IMR-90 (cell line): ENCODE data around the gene TMEM135. TPM values are rescaled to one million over a fixed set of nuclear protein-coding genes. Genes with fewer than 3 reads are reported as not detected.
"Not testable (repeated sequence)": the region's sequence is repeated elsewhere in the genome, so short reads cannot be mapped to it uniquely, and the experiment has no call there.

Experiments used
- ATAC-seq: fragments of 200-7000 bp; cut with Tn5 transposase; 2 replicates; pipeline ENCODE4 v1.9.1; 2020; ENCODE audit warnings: low read depth, mild to moderate bottlenecking, moderate library complexity
- BruUV-seq: library from RNA; stranded (reverse); fragments of 400-500 nt; replicated peaks from 2 replicates; lab custom pipeline; 2021; lab: Mats Ljungman, UMichigan
- CTCF ChIA-PET: fragments of 300-600 bp; formaldehyde crosslinking; extraction: SDS; loops from one replicate; lab custom pipeline; 2021; ENCODE audit warnings: antibody characterized with exemption; lab: Yijun Ruan, JAX
- POLR2A ChIA-PET: fragments of 300-600 bp; sonication (Branson Sonifier 250); formaldehyde crosslinking; loops from one replicate; lab custom pipeline; 2022; ENCODE audit warnings: antibody characterized with exemption; ENCODE audit not compliant: unreplicated experiment; lab: Charles Lee
- DNase-seq: peaks from one replicate; pipeline ENCODE4 v3.0.0; 2013
- H2AFZ ChIP-seq: replicated peaks from 2 replicates; pipeline ENCODE3; 2013; ENCODE audit warnings: low read length, mild to moderate bottlenecking; ENCODE audit not compliant: poor library complexity
- H2AK5ac ChIP-seq: 2 replicates; pipeline ENCODE4 v1.6.1; 2013; ENCODE audit warnings: low read depth, low read length, inconsistent platforms
- H2AK9ac ChIP-seq: replicated peaks from 2 replicates; pipeline ENCODE3; 2013; ENCODE audit warnings: mild to moderate bottlenecking, low read depth, low read length, moderate library complexity; ENCODE audit not compliant: poor library complexity
- H2BK120ac ChIP-seq: 2 replicates; pipeline ENCODE4 v1.6.1; 2013; ENCODE audit warnings: low read depth, low read length, inconsistent platforms
- H2BK15ac ChIP-seq: 3 replicates; pipeline ENCODE4 v1.6.1; 2013; ENCODE audit warnings: low read depth, low read length, inconsistent platforms
- H2BK20ac ChIP-seq: 2 replicates; pipeline ENCODE4 v1.6.1; 2013; ENCODE audit warnings: low read depth, mild to moderate bottlenecking, inconsistent platforms, low read length, moderate library complexity
- H2BK5ac ChIP-seq: 2 replicates; pipeline ENCODE4 v1.6.1; 2013; ENCODE audit warnings: mild to moderate bottlenecking, low read depth, low read length, inconsistent platforms; ENCODE audit not compliant: poor library complexity, severe bottlenecking
- H3K14ac ChIP-seq: replicated peaks from 2 replicates; pipeline ENCODE4 v1.6.1; 2013; ENCODE audit warnings: low read depth, low read length, inconsistent platforms
- H3K18ac ChIP-seq: 2 replicates; pipeline ENCODE4 v1.6.1; 2013; ENCODE audit warnings: low read depth, low read length, control low read depth
- H3K23ac ChIP-seq: 2 replicates; pipeline ENCODE4 v1.6.1; 2013; ENCODE audit warnings: low read depth, low read length, inconsistent platforms
- H3K27ac ChIP-seq: 2 replicates; pipeline ENCODE4 v1.5.1; 2013; ENCODE audit warnings: mild to moderate bottlenecking, control low read depth, low read length; ENCODE audit not compliant: insufficient read depth
- H3K27me3 ChIP-seq: 2 replicates; pipeline ENCODE4 v1.6.1; 2013; ENCODE audit warnings: low read length; ENCODE audit not compliant: control insufficient read depth, insufficient read depth
- H3K36me3 ChIP-seq: 2 replicates; pipeline ENCODE4 v1.6.1; 2013; ENCODE audit warnings: low read length, mixed read lengths; ENCODE audit not compliant: control insufficient read depth, insufficient read depth
- H3K4ac ChIP-seq: 2 replicates; pipeline ENCODE4 v1.6.1; 2013; ENCODE audit warnings: low read depth, low read length, inconsistent platforms
- H3K4me1 ChIP-seq: 2 replicates; pipeline ENCODE4 v1.6.1; 2013; ENCODE audit warnings: low read length, mixed read lengths; ENCODE audit not compliant: control insufficient read depth, insufficient read depth
- H3K4me2 ChIP-seq: 2 replicates; pipeline ENCODE4 v1.6.1; 2013; ENCODE audit warnings: low read depth, mild to moderate bottlenecking, control low read depth, low read length, moderate library complexity
- H3K4me3 ChIP-seq: 2 replicates; pipeline ENCODE4 v1.5.1; 2013; ENCODE audit warnings: low read depth, mild to moderate bottlenecking, control low read depth, low read length, moderate library complexity; ENCODE audit not compliant: insufficient read depth
- H3K56ac ChIP-seq: 2 replicates; pipeline ENCODE4 v1.6.1; 2013; ENCODE audit warnings: low read length, inconsistent platforms; ENCODE audit not compliant: insufficient read depth; ENCODE audit errors: extremely low read depth
- H3K79me1 ChIP-seq, 2 experiments: 2 replicates each; pipeline ENCODE4 v1.6.1; 2013; ENCODE audit warnings: low read length in 2 of 2, inconsistent platforms in 1 of 2, low read depth in 1 of 2
- H3K9ac ChIP-seq: 2 replicates; pipeline ENCODE4 v1.6.1; 2013; ENCODE audit warnings: low read depth, low read length, control low read depth
- H3K9me1 ChIP-seq: 2 replicates; pipeline ENCODE4 v1.6.1; 2013; ENCODE audit warnings: low read length, inconsistent platforms; ENCODE audit not compliant: insufficient read depth
- H3K9me3 ChIP-seq: 2 replicates; pipeline ENCODE4 v1.6.1; 2013; ENCODE audit warnings: low read length; ENCODE audit not compliant: control insufficient read depth, insufficient read depth
- H4K20me1 ChIP-seq: 2 replicates; pipeline ENCODE4 v1.6.1; 2013; ENCODE audit warnings: low read length, inconsistent platforms; ENCODE audit not compliant: insufficient read depth
- H4K5ac ChIP-seq: 2 replicates; pipeline ENCODE4 v1.6.1; 2013; ENCODE audit warnings: mild to moderate bottlenecking, low read depth, low read length, control low read depth
- H4K8ac ChIP-seq, 2 experiments: 2 replicates each; pipeline ENCODE4 v1.6.1; 2013; ENCODE audit warnings: low read depth in 2 of 2, low read length in 2 of 2, control low read depth in 1 of 2, inconsistent platforms in 1 of 2
- H4K91ac ChIP-seq: 2 replicates; pipeline ENCODE4 v1.6.1; 2013; ENCODE audit warnings: low read depth, low read length, inconsistent platforms; ENCODE audit not compliant: insufficient read depth
- WGBS, 2 experiments: methylation state at CpG; one replicate each; pipeline versions ENCODE4 v1.1.5 to v1.1.7; 2013; ENCODE audit warnings: missing lambda C conversion rate in 2 of 2; ENCODE audit not compliant: insufficient read length in 1 of 2; ENCODE audit errors: extremely low coverage in 2 of 2; 5-methylcytosine and 5-hydroxymethylcytosine counted together
- dilution Hi-C: fragments of 300-500 bp; cut with HindIII; formaldehyde crosslinking; loops from one replicate; pipeline ENCODE4 v1.14.3; 2018; ENCODE audit warnings: low sequenced_read_pairs; ENCODE audit not compliant: unreplicated experiment
- in situ Hi-C: fragments of 300-500 bp; cut with MboI; formaldehyde crosslinking; loops from 3 replicates; pipeline ENCODE4 v1.14.3; 2019; ENCODE audit warnings: low sequenced_read_pairs, inconsistent platforms, mixed read lengths
- intact Hi-C: fragments of 100-400 bp; cut with micrococcal nuclease; formaldehyde crosslinking; loops from 2 replicates; pipeline ENCODE4 v1.10.0; 2022
- polyA plus RNA-seq, 3 experiments: library from polyadenylated mRNA; depleted of rRNA; stranded (reverse); fragments of >200 nt; gene quantifications; 2 replicates each; pipeline ENCODE4 v1.2.3, GENCODE V29; 2012; ENCODE audit warnings: low replicate concordance in 1 of 3
- total RNA-seq: library from RNA; depleted of rRNA; stranded (reverse); fragments of >200 nt; gene quantifications from 2 replicates; pipeline ENCODE4 v1.2.3, GENCODE V29; 2012

Gene TMEM135
- total and polyA plus RNA-seq, 2 of the 4 experiments (the other 2 are of a cell fraction), result 3.9 to 5.9 TPM

DNA sequence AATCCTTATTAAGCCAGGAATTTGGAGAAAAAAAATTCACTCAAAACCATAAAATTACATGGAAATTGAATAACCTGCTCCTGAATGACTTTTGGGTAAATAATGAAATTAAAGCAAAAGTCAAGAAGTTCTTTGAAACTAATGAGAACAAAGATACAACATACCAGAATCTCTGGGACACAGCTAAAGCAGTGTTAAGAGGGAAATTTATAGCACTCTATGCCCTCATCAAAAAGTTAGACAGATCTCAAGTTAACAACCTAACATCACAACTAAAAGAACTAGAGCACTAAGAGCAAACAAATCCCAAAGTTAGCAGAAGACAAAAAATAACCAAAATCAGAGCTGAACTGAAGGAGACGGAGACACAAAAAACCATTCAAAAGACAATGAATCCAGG is 11.3 kb upstream of the TMEM135 start:
- POLR2A ChIA-PET, result not testable (repeated sequence)

More for the DNA sequence above, 11.3 kb upstream of the TMEM135 start:
- H3K9me3 ChIP-seq, H3K4ac ChIP-seq, H2BK15ac ChIP-seq, H3K9ac ChIP-seq, H2AFZ ChIP-seq, H4K5ac ChIP-seq, H3K4me1 ChIP-seq, H3K9me1 ChIP-seq, H3K23ac ChIP-seq, H2AK9ac ChIP-seq, H2BK120ac ChIP-seq, H3K56ac ChIP-seq, ATAC-seq, H3K27me3 ChIP-seq, BruUV-seq, H2AK5ac ChIP-seq, H4K91ac ChIP-seq, H3K79me1 ChIP-seq, CTCF ChIA-PET, H3K4me2 ChIP-seq, H2BK20ac ChIP-seq, in situ Hi-C loops, H2BK5ac ChIP-seq, H4K8ac ChIP-seq, dilution Hi-C loops, H3K4me3 ChIP-seq, H4K20me1 ChIP-seq, intact Hi-C loops, DNase-seq, H3K18ac ChIP-seq, H3K36me3 ChIP-seq, H3K14ac ChIP-seq, H3K27ac ChIP-seq: not testable (repeated sequence)
- no CpG with 5 or more reads among the region's 1 CpG for WGBS, 2 experiments
